Vagina (tissue), 2 donors: ENCODE results near the gene DNAJA2. TPM values are rescaled to one million over a fixed set of nuclear protein-coding genes. Genes with fewer than 3 reads are reported as not detected.

Experiments
- DNase-seq, 2 donors: peaks; one replicate each; pipeline ENCODE4 v3.0.0-alpha.2; 2017; ENCODE audit errors: extremely low spot score in 2 of 2
- H3K27ac ChIP-seq: fragments of 200-600 bp; sonication (generic); one replicate; pipeline ENCODE4 v1.5.1; 2019
- H3K27me3 ChIP-seq: fragments of 200-600 bp; sonication (generic); one replicate; pipeline ENCODE4 v1.5.1; 2019
- H3K36me3 ChIP-seq, 2 donors: fragments of 200-600 bp; sonication (generic); one replicate each; pipeline ENCODE4 v1.5.1; 2017 to 2019
- H3K4me1 ChIP-seq: fragments of 200-600 bp; sonication (generic); one replicate; pipeline ENCODE4 v1.5.1; 2019
- H3K4me3 ChIP-seq, 2 donors: fragments of 200-600 bp; sonication (generic); 1 replicate in 1 of 2; 2 replicates in 1 of 2; pipeline ENCODE4 v1.5.1; 2016 to 2019
- H3K9me3 ChIP-seq: fragments of 200-600 bp; sonication (generic); one replicate; pipeline ENCODE4 v1.5.1; 2019
- POLR2A ChIP-seq, 2 donors: fragments of 450-650 bp; IDR thresholded peaks; one replicate each; pipeline ENCODE4 v1.6.1; 2017; ENCODE audit warnings: antibody characterized with exemption in 2 of 2, mild to moderate bottlenecking in 2 of 2, moderate library complexity in 2 of 2
- POLR2AphosphoS5 ChIP-seq, 2 donors: sonication (generic); formaldehyde crosslinking; IDR thresholded peaks; one replicate each; pipeline ENCODE4 v1.9.0; 2017; ENCODE audit warnings: antibody characterized with exemption in 2 of 2, mild to moderate bottlenecking in 2 of 2, low read depth in 1 of 2; ENCODE audit not compliant: insufficient read depth in 1 of 2
- intact Hi-C: fragments of 100-400 bp; cut with DNase I; formaldehyde crosslinking; loops from one replicate; pipeline ENCODE4 v1.15.1; 2023
- total RNA-seq: library from RNA; depleted of rRNA; stranded (reverse); fragments of >200 nt; gene quantifications from one replicate; pipeline ENCODE4 v1.2.3, GENCODE V29; 2016
- TF ChIP-seq, protein P1 (sequence below), 3 experiments: fragments of 450-650 bp in 2 of 3; fragments of 200-600 bp in 1 of 3; sonication (generic) in 1 of 3; IDR thresholded peaks; one replicate each; pipeline ENCODE4 v1.5.1; 2017 to 2019; ENCODE audit warnings: antibody characterized with exemption in 3 of 3, mild to moderate bottlenecking in 2 of 3, moderate library complexity in 2 of 3

The DNAJA2 gene
- total RNA-seq, 1 donor from 2014 or later = 38.3 TPM

DNA sequence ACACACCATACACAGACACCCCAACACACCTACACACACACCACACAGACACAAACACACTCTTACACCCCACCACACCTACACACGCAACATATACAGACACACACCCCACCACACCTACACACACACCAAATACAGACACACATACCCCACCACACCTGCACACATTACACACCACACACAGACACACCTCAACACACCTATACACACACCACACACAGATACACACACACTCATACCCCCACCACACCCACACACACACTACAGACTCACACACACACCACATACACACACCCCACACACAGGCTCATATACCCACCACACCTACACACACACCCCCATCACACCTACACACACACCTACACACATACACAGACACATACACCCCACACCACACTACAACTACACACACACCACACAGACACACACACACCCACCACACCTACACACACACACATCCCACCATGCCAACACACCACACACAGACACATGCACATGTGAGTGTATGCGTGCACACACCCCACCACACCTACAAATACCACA is 57.9 kb downstream of the DNAJA2 start:
- Histone ChIP-seq H3K4me3 (no peak overlapping the region), H3K9me3 (no peaks in the 10 kb centered on the region), H3K36me3 (no peaks in the 10 kb centered on the region), H3K4me1 (no peaks in the 10 kb centered on the region), H3K27ac (no peak overlapping the region), H3K27me3 (no peaks in the 10 kb centered on the region)
- no peak for TF ChIP-seq POLR2A (IDR thresholded peaks at IDR 0.05)
- no peak for TF ChIP-seq POLR2AphosphoS5 (IDR thresholded peaks at IDR 0.05; ENCODE audit: insufficient read depth in 1 of 2, low read depth in 1 of 2)
- TF ChIP-seq, protein P1, sequence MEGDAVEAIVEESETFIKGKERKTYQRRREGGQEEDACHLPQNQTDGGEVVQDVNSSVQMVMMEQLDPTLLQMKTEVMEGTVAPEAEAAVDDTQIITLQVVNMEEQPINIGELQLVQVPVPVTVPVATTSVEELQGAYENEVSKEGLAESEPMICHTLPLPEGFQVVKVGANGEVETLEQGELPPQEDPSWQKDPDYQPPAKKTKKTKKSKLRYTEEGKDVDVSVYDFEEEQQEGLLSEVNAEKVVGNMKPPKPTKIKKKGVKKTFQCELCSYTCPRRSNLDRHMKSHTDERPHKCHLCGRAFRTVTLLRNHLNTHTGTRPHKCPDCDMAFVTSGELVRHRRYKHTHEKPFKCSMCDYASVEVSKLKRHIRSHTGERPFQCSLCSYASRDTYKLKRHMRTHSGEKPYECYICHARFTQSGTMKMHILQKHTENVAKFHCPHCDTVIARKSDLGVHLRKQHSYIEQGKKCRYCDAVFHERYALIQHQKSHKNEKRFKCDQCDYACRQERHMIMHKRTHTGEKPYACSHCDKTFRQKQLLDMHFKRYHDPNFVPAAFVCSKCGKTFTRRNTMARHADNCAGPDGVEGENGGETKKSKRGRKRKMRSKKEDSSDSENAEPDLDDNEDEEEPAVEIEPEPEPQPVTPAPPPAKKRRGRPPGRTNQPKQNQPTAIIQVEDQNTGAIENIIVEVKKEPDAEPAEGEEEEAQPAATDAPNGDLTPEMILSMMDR (IDR thresholded peaks at IDR 0.05) = no peak
- intact Hi-C loops = no loop called here
- DNase-seq = no peak

DNA sequence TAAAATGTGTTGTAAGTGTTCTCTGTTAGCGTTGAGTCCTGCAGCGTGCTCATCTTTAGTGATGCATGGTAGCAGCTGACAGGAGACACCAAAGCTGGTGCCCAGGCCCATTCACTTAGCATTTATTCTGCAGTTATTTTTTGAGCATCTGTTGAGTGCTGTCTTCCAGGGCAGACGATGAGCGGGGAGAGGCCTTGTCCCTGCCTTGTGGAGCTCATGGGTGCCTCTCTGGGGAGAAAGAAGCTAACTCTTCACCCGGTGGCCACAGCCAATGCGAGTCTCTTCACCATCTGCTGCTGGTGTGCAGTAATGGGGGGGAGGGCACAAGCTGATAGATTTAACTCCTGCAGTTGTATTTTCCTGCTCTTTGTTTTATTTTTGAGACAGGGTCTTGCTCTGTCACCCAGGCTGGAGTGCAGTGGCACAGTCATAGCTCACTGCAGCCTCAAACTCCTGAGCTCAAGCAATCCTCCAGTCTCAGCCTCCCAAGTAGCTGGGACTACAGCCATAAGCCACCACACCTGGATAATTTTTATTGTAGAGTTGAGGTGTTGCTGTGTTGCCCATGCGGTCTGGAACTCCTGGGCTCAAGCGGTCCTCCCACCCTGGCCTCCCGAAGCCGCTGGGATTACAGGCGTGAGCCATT is 58.8 kb downstream of the DNAJA2 start:
- no peak for TF ChIP-seq POLR2AphosphoS5 (IDR thresholded peaks at IDR 0.05; ENCODE audit: insufficient read depth in 1 of 2, low read depth in 1 of 2)
- TF ChIP-seq POLR2A (IDR thresholded peaks at IDR 0.05) = no peak
- TF ChIP-seq, protein P1 (IDR thresholded peaks at IDR 0.05) = no peak
- no peak overlapping the region for H3K4me3 ChIP-seq
- DNase-seq = no peak
- H3K4me1 ChIP-seq = no peaks in the 10 kb centered on the region
- no peaks in the 10 kb centered on the region for H3K9me3 ChIP-seq
- intact Hi-C loops = no loop called here
- H3K27ac ChIP-seq = no peak overlapping the region
- no peaks in the 10 kb centered on the region for H3K36me3 ChIP-seq
- no peaks in the 10 kb centered on the region for H3K27me3 ChIP-seq

DNA sequence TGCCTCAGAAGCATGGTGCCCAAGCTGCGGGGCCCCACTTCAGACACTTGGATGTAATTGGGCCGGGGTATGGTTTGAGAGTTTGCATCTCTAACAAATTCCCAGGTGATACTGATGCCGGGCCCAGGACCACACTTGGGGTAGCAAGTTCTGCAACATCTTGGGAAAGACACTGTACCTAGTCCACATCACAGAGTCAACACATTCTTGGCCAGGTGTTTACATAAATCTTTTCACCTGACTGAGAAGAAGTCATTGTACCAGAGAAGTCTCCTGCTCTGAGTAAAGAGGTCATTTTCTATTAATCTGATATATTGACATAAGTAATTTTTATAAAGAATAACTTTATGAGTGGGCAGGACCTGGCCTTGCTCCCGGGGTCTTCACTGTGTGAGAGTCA is 61.8 kb downstream of the DNAJA2 start:
- no peaks in the 10 kb centered on the region for H3K9me3 ChIP-seq
- no peaks in the 10 kb centered on the region for H3K36me3 ChIP-seq
- no peak for TF ChIP-seq POLR2A (IDR thresholded peaks at IDR 0.05)
- TF ChIP-seq POLR2AphosphoS5 (IDR thresholded peaks at IDR 0.05; ENCODE audit: insufficient read depth in 1 of 2, low read depth in 1 of 2) = no peak
- TF ChIP-seq, protein P1 (IDR thresholded peaks at IDR 0.05) = no peak
- intact Hi-C loops = no loop called here
- DNase-seq = no peak
- no peaks in the 10 kb centered on the region for H3K4me1 ChIP-seq
- H3K27me3 ChIP-seq = no peaks in the 10 kb centered on the region
- H3K4me3 ChIP-seq = no peak overlapping the region
- H3K27ac ChIP-seq = no peak overlapping the region

DNA sequence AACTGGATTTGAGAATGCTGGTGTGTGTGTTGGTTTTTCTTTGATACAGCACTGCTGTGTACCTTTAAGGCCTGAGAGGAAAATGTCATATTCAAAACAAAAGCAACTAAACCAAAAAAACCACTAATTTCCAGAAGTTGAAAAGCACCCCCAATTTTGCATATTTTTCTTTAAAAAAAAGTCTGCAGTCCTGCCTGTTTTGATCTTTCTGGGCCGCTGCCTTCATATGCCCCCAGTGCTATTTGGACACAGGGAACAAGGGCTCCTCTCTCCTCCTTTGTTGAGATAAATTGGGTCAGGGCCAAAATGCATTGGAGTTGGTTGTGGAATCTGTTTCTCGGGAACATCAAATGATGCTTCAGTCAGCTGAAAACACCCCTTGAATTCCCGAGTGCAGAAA is 62.4 kb downstream of the DNAJA2 start:
- no peak for TF ChIP-seq POLR2AphosphoS5 (IDR thresholded peaks at IDR 0.05; ENCODE audit: insufficient read depth in 1 of 2, low read depth in 1 of 2)
- TF ChIP-seq POLR2A (IDR thresholded peaks at IDR 0.05) = no peak
- TF ChIP-seq, protein P1 (IDR thresholded peaks at IDR 0.05) = no peak
- DNase-seq = no peak
- Histone ChIP-seq H3K9me3 (no peaks in the 10 kb centered on the region), H3K36me3 (no peaks in the 10 kb centered on the region), H3K27me3 (no peaks in the 10 kb centered on the region), H3K4me3 (no peak overlapping the region), H3K4me1 (no peaks in the 10 kb centered on the region), H3K27ac (no peak overlapping the region)
- intact Hi-C loops = no loop called here
